ENCODE measurements around the gene ATXN7L1. TPM values are rescaled to one million over a fixed set of nuclear protein-coding genes. Genes with fewer than 3 reads are reported as not detected.

Gene ATXN7L1
- total and polyA plus RNA-seq, 2 of the 4 experiments (the other 2 are of a cell fraction) = 3.5 to 4.3 TPM

DNA sequence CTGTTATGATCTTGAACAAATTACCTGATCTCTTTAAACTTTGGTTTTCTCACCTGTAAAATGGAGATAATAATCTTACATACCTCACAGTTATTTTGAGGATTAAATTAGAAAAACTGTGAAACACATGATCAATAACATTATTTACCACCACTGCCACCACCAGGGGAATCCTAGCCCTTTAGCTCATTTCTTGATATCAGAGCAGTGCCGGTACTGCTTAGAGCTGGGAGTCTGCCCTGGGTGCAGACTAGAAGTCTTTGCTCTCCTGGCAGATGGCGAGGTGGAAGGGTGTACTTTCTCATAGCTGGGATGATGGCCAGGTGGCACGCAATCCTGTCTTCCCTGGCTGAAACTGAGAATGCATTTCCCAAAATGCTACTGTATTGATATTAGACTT lies 282.4 kb downstream of the ATXN7L1 start:
- H3K9me1 ChIP-seq (ENCODE audit: insufficient read depth, low read length) = no peaks in the 10 kb centered on the region
- intact Hi-C loops (cut with micrococcal nuclease) (no loop called here), in situ Hi-C loops (cut with MboI; ENCODE audit: low sequenced_read_pairs) (no loop called here), dilution Hi-C loops (cut with HindIII; ENCODE audit: low sequenced_read_pairs, unreplicated experiment) (no loop called here)
- WGBS, 2 experiments (ENCODE audit: extremely low coverage in 2 of 2, insufficient read length in 1 of 2) = no CpG with 5 or more reads among the region's 3 CpGs
- no peak overlapping the region for H3K27ac ChIP-seq (ENCODE audit: insufficient read depth, low read length)
- H3K9ac ChIP-seq (ENCODE audit: low read depth, low read length) = no peak overlapping the region
- no peak overlapping the region for H3K23ac ChIP-seq (ENCODE audit: low read depth, low read length)
- H3K27me3 ChIP-seq (ENCODE audit: control insufficient read depth, insufficient read depth, low read length) = peaks cover 7% of the 10 kb centered on the region; the same call in 1 of the 2 replicates
- H3K4me3 ChIP-seq (ENCODE audit: insufficient read depth, low read depth, low read length) = no peak overlapping the region
- H3K9me3 ChIP-seq (ENCODE audit: control insufficient read depth, insufficient read depth, low read length) = no peaks in the 10 kb centered on the region
- CTCF ChIA-PET = interaction anchor here (0.5 kb wide), 1 partner anchor 60 kb away, joined by 4 read pairs; no protein-coding TSS in a partner anchor
- H3K4me1 ChIP-seq (ENCODE audit: control insufficient read depth, insufficient read depth, low read length) = no peaks in the 10 kb centered on the region
- H4K91ac ChIP-seq (ENCODE audit: insufficient read depth, low read depth, low read length) = no peak overlapping the region
- BruUV-seq (replicated peaks) = no TSS peak
- no peaks in the 10 kb centered on the region for H4K20me1 ChIP-seq (ENCODE audit: insufficient read depth, low read length)
- no peak overlapping the region for H2AK5ac ChIP-seq (ENCODE audit: low read depth, low read length)
- H3K56ac ChIP-seq (ENCODE audit: extremely low read depth, insufficient read depth, low read length) = no peak overlapping the region
- no peak overlapping the region for H2BK120ac ChIP-seq (ENCODE audit: low read depth, low read length)
- no peak overlapping the region for H3K18ac ChIP-seq (ENCODE audit: low read depth, low read length)
- H3K4me2 ChIP-seq (ENCODE audit: low read depth, low read length) = no peak overlapping the region
- no peaks in the 10 kb centered on the region for H3K79me1 ChIP-seq (ENCODE audit: low read depth in 1 of 2, low read length in 2 of 2)
- POLR2A ChIA-PET (ENCODE audit: unreplicated experiment) = no interaction called here
- H3K14ac ChIP-seq (replicated peaks; ENCODE audit: low read depth, low read length) = no peak overlapping the region
- H2AK9ac ChIP-seq (replicated peaks; ENCODE audit: low read depth, low read length, poor library complexity) = no peak overlapping the region
- DNase-seq = no peak
- no peak overlapping the region for H4K5ac ChIP-seq (ENCODE audit: low read depth, low read length)
- no peak overlapping the region for H2BK5ac ChIP-seq (ENCODE audit: low read depth, low read length, poor library complexity, severe bottlenecking)
- H3K4ac ChIP-seq (ENCODE audit: low read depth, low read length) = no peak overlapping the region
- no peak overlapping the region for H2BK20ac ChIP-seq (ENCODE audit: low read depth, low read length)
- no peak overlapping the region for H2BK15ac ChIP-seq (ENCODE audit: low read depth, low read length)
- H3K36me3 ChIP-seq (ENCODE audit: control insufficient read depth, insufficient read depth, low read length) = no peaks in the 10 kb centered on the region
- no peak overlapping the region for H4K8ac ChIP-seq (ENCODE audit: low read depth in 2 of 2, low read length in 2 of 2)
- H2AFZ ChIP-seq (replicated peaks; ENCODE audit: low read length, poor library complexity) = no peak overlapping the region
- no peak for ATAC-seq (ENCODE audit: low read depth)
- TF ChIP-seq BHLHE40 (IDR thresholded peaks at IDR 0.05; ENCODE audit: low read depth, low read length) = no peak
- TF ChIP-seq, protein P1, sequence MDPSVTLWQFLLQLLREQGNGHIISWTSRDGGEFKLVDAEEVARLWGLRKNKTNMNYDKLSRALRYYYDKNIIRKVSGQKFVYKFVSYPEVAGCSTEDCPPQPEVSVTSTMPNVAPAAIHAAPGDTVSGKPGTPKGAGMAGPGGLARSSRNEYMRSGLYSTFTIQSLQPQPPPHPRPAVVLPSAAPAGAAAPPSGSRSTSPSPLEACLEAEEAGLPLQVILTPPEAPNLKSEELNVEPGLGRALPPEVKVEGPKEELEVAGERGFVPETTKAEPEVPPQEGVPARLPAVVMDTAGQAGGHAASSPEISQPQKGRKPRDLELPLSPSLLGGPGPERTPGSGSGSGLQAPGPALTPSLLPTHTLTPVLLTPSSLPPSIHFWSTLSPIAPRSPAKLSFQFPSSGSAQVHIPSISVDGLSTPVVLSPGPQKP (IDR thresholded peaks at IDR 0.05; ENCODE audit: borderline replicate concordance, low read depth, low read length) = no peak
- TF ChIP-seq CHD1 (IDR thresholded peaks at IDR 0.05; ENCODE audit: low read depth, low read length) = no peak
- TF ChIP-seq NFE2L2 (IDR thresholded peaks at IDR 0.05; ENCODE audit: low read depth, low read length) = no peak
- TF ChIP-seq CEBPB (IDR thresholded peaks at IDR 0.05; ENCODE audit: low read depth, low read length) = no peak
- TF ChIP-seq RFX5 (IDR thresholded peaks at IDR 0.05; ENCODE audit: low read depth, low read length) = no peak
- TF ChIP-seq RAD21 (IDR thresholded peaks at IDR 0.05; ENCODE audit: low read length) = no peak
- TF ChIP-seq, protein P2, sequence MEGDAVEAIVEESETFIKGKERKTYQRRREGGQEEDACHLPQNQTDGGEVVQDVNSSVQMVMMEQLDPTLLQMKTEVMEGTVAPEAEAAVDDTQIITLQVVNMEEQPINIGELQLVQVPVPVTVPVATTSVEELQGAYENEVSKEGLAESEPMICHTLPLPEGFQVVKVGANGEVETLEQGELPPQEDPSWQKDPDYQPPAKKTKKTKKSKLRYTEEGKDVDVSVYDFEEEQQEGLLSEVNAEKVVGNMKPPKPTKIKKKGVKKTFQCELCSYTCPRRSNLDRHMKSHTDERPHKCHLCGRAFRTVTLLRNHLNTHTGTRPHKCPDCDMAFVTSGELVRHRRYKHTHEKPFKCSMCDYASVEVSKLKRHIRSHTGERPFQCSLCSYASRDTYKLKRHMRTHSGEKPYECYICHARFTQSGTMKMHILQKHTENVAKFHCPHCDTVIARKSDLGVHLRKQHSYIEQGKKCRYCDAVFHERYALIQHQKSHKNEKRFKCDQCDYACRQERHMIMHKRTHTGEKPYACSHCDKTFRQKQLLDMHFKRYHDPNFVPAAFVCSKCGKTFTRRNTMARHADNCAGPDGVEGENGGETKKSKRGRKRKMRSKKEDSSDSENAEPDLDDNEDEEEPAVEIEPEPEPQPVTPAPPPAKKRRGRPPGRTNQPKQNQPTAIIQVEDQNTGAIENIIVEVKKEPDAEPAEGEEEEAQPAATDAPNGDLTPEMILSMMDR (conservative IDR thresholded peaks at IDR 0.05; ENCODE audit: low read depth, low read length) = no peak
- no peak for TF ChIP-seq SMC3 (IDR thresholded peaks at IDR 0.05; ENCODE audit: low read depth, low read length)
- TF ChIP-seq MAFK (IDR thresholded peaks at IDR 0.05; ENCODE audit: low read depth, low read length) = no peak
- TF ChIP-seq MXI1 (IDR thresholded peaks at IDR 0.05; ENCODE audit: borderline replicate concordance, low read depth, low read length) = no peak

Measured in IMR-90 (cell line).